ENCODE results near the gene RPLP1. TPM values are rescaled to one million over a fixed set of nuclear protein-coding genes. Genes with fewer than 3 reads are reported as not detected.

RPLP1 gene
- total and polyA plus RNA-seq, 2 donors (not counting 1 experiment from before 2014, with no cell fraction given): 82.4 to 621 TPM

DNA sequence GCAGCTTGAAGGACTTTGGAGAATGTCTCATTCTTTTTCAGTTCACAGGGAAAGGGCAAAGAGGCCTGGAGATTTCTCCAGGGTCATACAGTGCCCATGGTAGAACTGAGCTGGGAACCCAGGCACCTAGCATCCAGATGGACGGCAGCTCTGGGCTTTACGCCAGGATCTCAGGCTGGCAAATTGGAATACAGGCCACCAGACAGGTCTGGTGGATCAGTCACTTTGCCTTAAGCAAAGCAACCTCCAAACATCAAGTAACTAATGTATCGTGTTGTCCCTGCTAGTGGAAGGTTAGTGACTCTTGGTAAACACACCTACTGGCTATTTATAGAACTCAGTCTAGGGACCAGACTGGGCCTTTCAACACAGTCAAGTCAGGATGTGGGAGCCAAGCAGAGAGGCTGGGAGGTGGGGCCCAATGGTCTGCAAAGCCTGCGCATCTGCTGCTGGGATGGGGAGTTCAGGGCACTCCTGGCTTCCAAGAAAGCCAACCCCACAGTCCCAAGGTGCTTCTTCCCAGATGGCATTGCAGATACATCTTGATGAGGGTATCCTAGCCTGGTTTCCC, 30.2 kb downstream of the RPLP1 start:
- no peak overlapping the region for H3K4me3 ChIP-seq (replicated peaks in 1 of 4; ENCODE audit: control extremely low read depth in 1 of 4, insufficient read depth in 1 of 4, low read depth in 3 of 4, low read length in 4 of 4)
- H3K36me3 ChIP-seq (ENCODE audit: control insufficient read depth, insufficient read depth, low read length): no peaks in the 10 kb centered on the region
- H3K4me2 ChIP-seq (ENCODE audit: extremely low read depth, insufficient read depth, low read length): no peak overlapping the region
- H3K27me3 ChIP-seq (ENCODE audit: control insufficient read depth, insufficient read depth, low read length): peaks cover 7% of the 10 kb centered on the region
- H3K27ac ChIP-seq (ENCODE audit: insufficient read depth, low read length): no peak overlapping the region
- H4K20me1 ChIP-seq (ENCODE audit: control insufficient read depth, extremely low read depth, insufficient read depth, low read length): no peaks in the 10 kb centered on the region
- H3K4me1 ChIP-seq (ENCODE audit: control insufficient read depth, extremely low read depth, insufficient read depth, low read length): no peaks in the 10 kb centered on the region
- DNase-seq (ENCODE audit: low read depth in 2 of 2): no peak
- no peak for TF ChIP-seq EZH2 (IDR thresholded peaks at IDR 0.05; ENCODE audit: low read length, missing control alignments)
- TF ChIP-seq, protein P1, sequence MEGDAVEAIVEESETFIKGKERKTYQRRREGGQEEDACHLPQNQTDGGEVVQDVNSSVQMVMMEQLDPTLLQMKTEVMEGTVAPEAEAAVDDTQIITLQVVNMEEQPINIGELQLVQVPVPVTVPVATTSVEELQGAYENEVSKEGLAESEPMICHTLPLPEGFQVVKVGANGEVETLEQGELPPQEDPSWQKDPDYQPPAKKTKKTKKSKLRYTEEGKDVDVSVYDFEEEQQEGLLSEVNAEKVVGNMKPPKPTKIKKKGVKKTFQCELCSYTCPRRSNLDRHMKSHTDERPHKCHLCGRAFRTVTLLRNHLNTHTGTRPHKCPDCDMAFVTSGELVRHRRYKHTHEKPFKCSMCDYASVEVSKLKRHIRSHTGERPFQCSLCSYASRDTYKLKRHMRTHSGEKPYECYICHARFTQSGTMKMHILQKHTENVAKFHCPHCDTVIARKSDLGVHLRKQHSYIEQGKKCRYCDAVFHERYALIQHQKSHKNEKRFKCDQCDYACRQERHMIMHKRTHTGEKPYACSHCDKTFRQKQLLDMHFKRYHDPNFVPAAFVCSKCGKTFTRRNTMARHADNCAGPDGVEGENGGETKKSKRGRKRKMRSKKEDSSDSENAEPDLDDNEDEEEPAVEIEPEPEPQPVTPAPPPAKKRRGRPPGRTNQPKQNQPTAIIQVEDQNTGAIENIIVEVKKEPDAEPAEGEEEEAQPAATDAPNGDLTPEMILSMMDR (conservative IDR thresholded peaks at IDR 0.05 in 1 of 2, IDR thresholded peaks at IDR 0.05 in 1 of 2; ENCODE audit: low read depth in 1 of 2, low read length in 2 of 2): no peak
- no peak overlapping the region for H3K9ac ChIP-seq (ENCODE audit: insufficient read depth, low read length)
- H3K9me3 ChIP-seq (ENCODE audit: control insufficient read depth, insufficient read depth, low read depth, low read length): no peaks in the 10 kb centered on the region
- H2AFZ ChIP-seq (ENCODE audit: low read length): no peak overlapping the region
- H3K79me2 ChIP-seq (ENCODE audit: control insufficient read depth, insufficient read depth, low read length): no peaks in the 10 kb centered on the region

DNA sequence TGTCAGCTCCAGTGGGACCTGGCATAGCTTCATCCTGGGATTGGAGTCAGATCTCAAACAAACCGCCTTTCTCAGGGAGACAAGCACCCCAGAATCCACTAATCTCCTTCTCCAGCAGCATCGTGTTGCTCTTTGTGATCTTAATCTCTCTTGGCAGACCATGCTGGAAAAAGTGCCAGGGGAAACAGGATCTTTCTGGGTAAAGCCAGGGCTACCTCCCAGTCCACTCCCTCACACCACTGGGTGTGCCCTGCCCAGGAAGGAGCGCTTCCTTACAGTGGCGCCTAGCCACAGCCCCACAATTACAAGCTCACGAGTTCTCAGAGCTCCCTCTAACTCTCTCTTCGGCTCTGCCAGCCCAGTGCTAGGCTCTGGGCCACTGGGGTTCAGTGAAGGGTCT, 32.2 kb downstream of the RPLP1 start:
- TF ChIP-seq, protein P1 (conservative IDR thresholded peaks at IDR 0.05 in 1 of 2, IDR thresholded peaks at IDR 0.05 in 1 of 2; ENCODE audit: low read depth in 1 of 2, low read length in 2 of 2): no peak
- TF ChIP-seq EZH2 (IDR thresholded peaks at IDR 0.05; ENCODE audit: low read length, missing control alignments): no peak
- Histone ChIP-seq H3K9ac (ENCODE audit: insufficient read depth, low read length) (no peak overlapping the region), H3K36me3 (ENCODE audit: control insufficient read depth, insufficient read depth, low read length) (no peaks in the 10 kb centered on the region), H3K4me1 (ENCODE audit: control insufficient read depth, extremely low read depth, insufficient read depth, low read length) (no peaks in the 10 kb centered on the region), H3K27me3 (ENCODE audit: control insufficient read depth, insufficient read depth, low read length) (peaks cover 9% of the 10 kb centered on the region), H3K79me2 (ENCODE audit: control insufficient read depth, insufficient read depth, low read length) (no peaks in the 10 kb centered on the region), H4K20me1 (ENCODE audit: control insufficient read depth, extremely low read depth, insufficient read depth, low read length) (no peaks in the 10 kb centered on the region), H2AFZ (ENCODE audit: low read length) (no peak overlapping the region), H3K9me3 (ENCODE audit: control insufficient read depth, insufficient read depth, low read depth, low read length) (no peaks in the 10 kb centered on the region), H3K27ac (ENCODE audit: insufficient read depth, low read length) (no peak overlapping the region), H3K4me3 (replicated peaks in 1 of 4; ENCODE audit: control extremely low read depth in 1 of 4, insufficient read depth in 1 of 4, low read depth in 3 of 4, low read length in 4 of 4) (no peak overlapping the region), H3K4me2 (ENCODE audit: extremely low read depth, insufficient read depth, low read length) (no peak overlapping the region)
- no peak for DNase-seq (ENCODE audit: low read depth in 2 of 2)

DNA sequence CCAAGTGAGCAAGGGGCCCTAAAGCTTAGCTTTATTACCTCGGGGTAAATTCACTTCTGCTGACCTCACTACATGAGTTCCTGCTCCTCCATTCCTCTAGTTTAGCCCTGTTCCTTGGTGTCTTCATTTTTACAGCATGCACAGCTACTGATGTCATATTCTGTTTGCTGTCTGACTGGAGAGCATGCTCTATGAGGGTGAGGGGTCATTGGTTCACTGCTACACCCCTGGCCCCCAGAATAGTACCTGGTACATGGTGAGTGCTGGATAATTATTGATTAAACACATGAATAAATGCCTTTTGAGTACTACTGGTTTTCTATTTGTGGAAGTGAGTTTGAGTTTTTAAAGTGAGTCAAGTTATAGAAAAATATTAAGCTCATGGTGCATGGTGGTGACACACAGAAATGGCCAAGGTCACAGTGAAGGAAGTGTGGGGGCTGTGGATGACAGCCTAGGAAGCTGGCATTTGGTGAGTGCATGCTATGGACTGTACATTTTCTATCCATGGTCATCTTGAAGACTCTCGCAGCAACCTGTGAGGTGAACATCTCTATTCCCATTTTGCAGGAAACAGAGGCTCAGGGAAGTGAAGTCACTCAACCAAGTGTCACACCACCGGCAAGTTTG, 34.0 kb downstream of the RPLP1 start:
- Histone ChIP-seq H3K4me2 (ENCODE audit: extremely low read depth, insufficient read depth, low read length) (no peak overlapping the region), H3K9me3 (ENCODE audit: control insufficient read depth, insufficient read depth, low read depth, low read length) (no peaks in the 10 kb centered on the region), H3K9ac (ENCODE audit: insufficient read depth, low read length) (no peak overlapping the region), H2AFZ (ENCODE audit: low read length) (no peak overlapping the region), H4K20me1 (ENCODE audit: control insufficient read depth, extremely low read depth, insufficient read depth, low read length) (no peaks in the 10 kb centered on the region), H3K4me3 (replicated peaks in 1 of 4; ENCODE audit: control extremely low read depth in 1 of 4, insufficient read depth in 1 of 4, low read depth in 3 of 4, low read length in 4 of 4) (no peak overlapping the region), H3K36me3 (ENCODE audit: control insufficient read depth, insufficient read depth, low read length) (no peaks in the 10 kb centered on the region), H3K4me1 (ENCODE audit: control insufficient read depth, extremely low read depth, insufficient read depth, low read length) (no peaks in the 10 kb centered on the region), H3K79me2 (ENCODE audit: control insufficient read depth, insufficient read depth, low read length) (no peaks in the 10 kb centered on the region), H3K27ac (ENCODE audit: insufficient read depth, low read length) (no peak overlapping the region), H3K27me3 (ENCODE audit: control insufficient read depth, insufficient read depth, low read length) (peaks cover 24% of the 10 kb centered on the region)
- no peak for DNase-seq (ENCODE audit: low read depth in 2 of 2)
- TF ChIP-seq, protein P1 (conservative IDR thresholded peaks at IDR 0.05 in 1 of 2, IDR thresholded peaks at IDR 0.05 in 1 of 2; ENCODE audit: low read depth in 1 of 2, low read length in 2 of 2): no peak
- no peak for TF ChIP-seq EZH2 (IDR thresholded peaks at IDR 0.05; ENCODE audit: low read length, missing control alignments)
